Measurements from ENCODE around the gene TMEM63A. TPM values are rescaled to one million over a fixed set of nuclear protein-coding genes. Genes with fewer than 3 reads are reported as not detected.
"Not testable (repeated sequence)": the region's sequence is repeated elsewhere in the genome, so short reads cannot be mapped to it uniquely, and the experiment has no call there.

The TMEM63A gene
- polyA plus RNA-seq, 10 donors, result 15.6 to 41.8 (median 22.4) TPM

GRCh38 chr1:225820522-225821120 is 61.6 kb downstream of the TMEM63A start:
- DNase-seq, result no peak

- no peak for DNase-seq
These were observed 62.6 kb downstream of the TMEM63A start for GRCh38 chr1:225819346-225820192.

GRCh38 chr1:225818229-225818628 is 64.0 kb downstream of the TMEM63A start:
- no peak for DNase-seq

- peak in 1 of 3 donors; percentile 62 for DNase-seq
These were observed 64.5 kb downstream of the TMEM63A start for GRCh38 chr1:225817611-225818061.

GRCh38 chr1:225816643-225817538 is 65.3 kb downstream of the TMEM63A start:
- DNase-seq, result peak in 2 of 3 donors; percentile 68 to 90

- DNase-seq, result peak in 1 of 3 donors; percentile 51
These were observed 66.5 kb downstream of the TMEM63A start for GRCh38 chr1:225815526-225816178.

- not testable (repeated sequence) for DNase-seq
These were observed 67.1 kb downstream of the TMEM63A start for GRCh38 chr1:225815090-225815489.

- DNase-seq, result no peak
These were observed 67.8 kb downstream of the TMEM63A start for GRCh38 chr1:225814381-225814780.

GRCh38 chr1:225813214-225813964 is 68.8 kb downstream of the TMEM63A start:
- DNase-seq, result peak in 1 of 3 donors; percentile 73

- peak in 1 of 3 donors; percentile 45 for DNase-seq
These were observed 69.5 kb downstream of the TMEM63A start for GRCh38 chr1:225812488-225813213.

GRCh38 chr1:225811622-225812487 is 70.3 kb downstream of the TMEM63A start:
- DNase-seq, result peak in 1 of 3 donors; percentile 58

GRCh38 chr1:225810579-225811538 is 71.3 kb downstream of the TMEM63A start:
- DNase-seq, result peak in 2 of 3 donors; percentile 36 to 68

GRCh38 chr1:225809842-225810578 is 72.2 kb downstream of the TMEM63A start, which contains the start of gene EPHX1:
Gene EPHX1, plus strand, starts transcription at chr1:225810124. Its CDS starts 18,606 bp downstream, at chr1:225828730.
- DNase-seq, result peak; percentile 86 to 96 (median 92)

GRCh38 chr1:225808136-225808535 is 74.0 kb downstream of the TMEM63A start:
- no peak for DNase-seq

GRCh38 chr1:225806736-225807135 is 75.4 kb downstream of the TMEM63A start:
- DNase-seq, result not testable (repeated sequence)

GRCh38 chr1:225806249-225806648 is 75.9 kb downstream of the TMEM63A start:
- DNase-seq, result no peak

GRCh38 chr1:225801146-225801545 is 81.0 kb downstream of the TMEM63A start:
- not testable (repeated sequence) for DNase-seq
